ENCODE results near the gene SOX6.
A peak's percentile ranks its signal among the peaks of the same experiment; 100 is the strongest.

The SOX6 gene

DNA sequence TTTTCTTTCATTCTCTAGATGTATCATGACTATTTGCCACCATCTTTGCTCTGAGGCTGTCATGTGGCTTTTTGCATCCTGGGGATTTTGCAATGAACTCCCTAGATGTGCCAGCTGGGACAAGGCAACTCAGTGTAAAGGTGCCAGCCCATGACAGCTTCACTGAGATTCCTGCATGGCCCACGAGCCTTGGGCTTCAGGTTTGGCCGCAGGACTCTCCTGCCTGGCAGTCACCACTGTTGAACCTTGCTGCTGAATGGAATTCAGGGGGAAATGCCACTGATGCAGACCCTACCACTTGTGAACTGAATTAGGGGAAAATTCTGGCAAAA, 385.2 kb downstream of the SOX6 start:
- no peak overlapping the region for H3K4me2 ChIP-seq
- H3K4me1 ChIP-seq (ENCODE audit: low read depth, poor library complexity, severe bottlenecking): peaks cover 39% of the 10 kb centered on the region
- no peak overlapping the region for H2AFZ ChIP-seq (ENCODE audit: low read depth)
- no peak for TF ChIP-seq CTCF (conservative IDR thresholded peaks at IDR 0.05; ENCODE audit: low read depth, low read length)
- H3K4me3 ChIP-seq (IDR thresholded peaks at IDR 0.05; ENCODE audit: insufficient read depth, low read depth, low read length): no peak overlapping the region
- H4K20me1 ChIP-seq (ENCODE audit: insufficient read depth): no peaks in the 10 kb centered on the region
- no peaks in the 10 kb centered on the region for H3K27me3 ChIP-seq (ENCODE audit: insufficient read depth, low read depth)
- no peak overlapping the region for H3K9ac ChIP-seq
- H3K36me3 ChIP-seq (ENCODE audit: insufficient read depth): no peaks in the 10 kb centered on the region
- no peak overlapping the region for H3K27ac ChIP-seq
- H3K79me2 ChIP-seq (ENCODE audit: insufficient read depth, low read depth): no peaks in the 10 kb centered on the region

DNA sequence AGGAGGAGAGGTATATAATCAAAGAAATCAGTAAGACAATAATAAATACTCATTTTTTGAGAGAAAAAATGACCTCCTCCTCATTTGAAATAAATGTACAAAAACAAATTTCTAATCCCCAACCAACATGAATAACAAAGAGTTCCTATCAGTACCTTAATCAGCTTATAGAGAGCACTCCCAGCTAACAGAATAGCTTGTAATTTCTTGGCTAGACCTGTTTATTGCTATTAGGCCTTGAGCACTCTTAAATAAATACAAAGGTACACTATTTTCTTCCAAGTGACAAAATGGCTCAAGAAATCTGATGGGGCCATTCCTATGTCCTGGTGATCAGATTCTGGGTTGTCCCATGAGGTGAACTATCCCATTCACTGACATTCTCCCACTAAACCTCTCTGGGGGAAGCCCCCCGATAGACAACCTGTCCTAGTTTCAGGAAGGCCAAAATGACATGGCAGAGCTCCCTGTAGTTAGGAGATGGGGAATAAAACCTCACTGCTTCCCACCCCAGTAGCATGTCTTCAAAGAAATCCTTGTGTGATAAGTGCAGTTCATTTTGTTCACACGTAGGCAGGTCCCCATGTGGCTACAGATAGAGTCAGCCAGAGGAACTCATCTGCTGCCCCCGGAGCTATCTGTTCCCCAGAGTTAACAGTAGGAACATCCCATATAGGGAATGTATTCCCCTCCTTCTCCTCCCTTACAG, 385.7 kb downstream of the SOX6 start:
- no peaks in the 10 kb centered on the region for H4K20me1 ChIP-seq (ENCODE audit: insufficient read depth)
- no peak for TF ChIP-seq CTCF (conservative IDR thresholded peaks at IDR 0.05; ENCODE audit: low read depth, low read length)
- peak overlapping the region; percentile 61; the same call in 1 of the 2 replicates for H3K9ac ChIP-seq
- no peak overlapping the region for H3K4me3 ChIP-seq (IDR thresholded peaks at IDR 0.05; ENCODE audit: insufficient read depth, low read depth, low read length)
- peaks cover 39% of the 10 kb centered on the region for H3K4me1 ChIP-seq (ENCODE audit: low read depth, poor library complexity, severe bottlenecking)
- H2AFZ ChIP-seq (ENCODE audit: low read depth): peak overlapping the region; percentile 85
- H3K4me2 ChIP-seq: peak overlapping the region; percentile 67; the same call in 1 of the 2 replicates
- H3K27ac ChIP-seq: peak overlapping the region; percentile 80; the same call in 1 of the 2 replicates
- H3K27me3 ChIP-seq (ENCODE audit: insufficient read depth, low read depth): no peaks in the 10 kb centered on the region
- no peaks in the 10 kb centered on the region for H3K79me2 ChIP-seq (ENCODE audit: insufficient read depth, low read depth)
- H3K36me3 ChIP-seq (ENCODE audit: insufficient read depth): no peaks in the 10 kb centered on the region

- no peaks in the 10 kb centered on the region for H3K79me2 ChIP-seq (ENCODE audit: insufficient read depth, low read depth)
- H3K9ac ChIP-seq: peak overlapping the region; percentile 61
- H4K20me1 ChIP-seq (ENCODE audit: insufficient read depth): no peaks in the 10 kb centered on the region
- H2AFZ ChIP-seq (ENCODE audit: low read depth): peak overlapping the region; percentile 85
- no peak overlapping the region for H3K4me3 ChIP-seq (IDR thresholded peaks at IDR 0.05; ENCODE audit: insufficient read depth, low read depth, low read length)
- H3K4me2 ChIP-seq: peak overlapping the region; percentile 67
- H3K27me3 ChIP-seq (ENCODE audit: insufficient read depth, low read depth): no peaks in the 10 kb centered on the region
- H3K36me3 ChIP-seq (ENCODE audit: insufficient read depth): no peaks in the 10 kb centered on the region
- H3K27ac ChIP-seq: peak overlapping the region; percentile 80
- peaks cover 39% of the 10 kb centered on the region for H3K4me1 ChIP-seq (ENCODE audit: low read depth, poor library complexity, severe bottlenecking)
- TF ChIP-seq CTCF (conservative IDR thresholded peaks at IDR 0.05; ENCODE audit: low read depth, low read length): no peak
Observed at GRCh38 chr11:15969701-15970329, 386.5 kb downstream of the SOX6 start.

- peak overlapping the region; percentile 85 for H2AFZ ChIP-seq (ENCODE audit: low read depth)
- H3K36me3 ChIP-seq (ENCODE audit: insufficient read depth): no peaks in the 10 kb centered on the region
- no peak overlapping the region for H3K4me3 ChIP-seq (IDR thresholded peaks at IDR 0.05; ENCODE audit: insufficient read depth, low read depth, low read length)
- no peak for TF ChIP-seq CTCF (conservative IDR thresholded peaks at IDR 0.05; ENCODE audit: low read depth, low read length)
- H3K79me2 ChIP-seq (ENCODE audit: insufficient read depth, low read depth): no peaks in the 10 kb centered on the region
- peaks cover 39% of the 10 kb centered on the region for H3K4me1 ChIP-seq (ENCODE audit: low read depth, poor library complexity, severe bottlenecking)
- H3K27ac ChIP-seq: peak overlapping the region; percentile 80
- no peaks in the 10 kb centered on the region for H4K20me1 ChIP-seq (ENCODE audit: insufficient read depth)
- H3K9ac ChIP-seq: peak overlapping the region; percentile 61; the same call in 1 of the 2 replicates
- H3K4me2 ChIP-seq: peak overlapping the region; percentile 67
- no peaks in the 10 kb centered on the region for H3K27me3 ChIP-seq (ENCODE audit: insufficient read depth, low read depth)
Observed at GRCh38 chr11:15969281-15969680, 387.1 kb downstream of the SOX6 start.
